Measurements from ENCODE around the gene DTYMK. TPM values are rescaled to one million over a fixed set of nuclear protein-coding genes. Genes with fewer than 3 reads are reported as not detected.

The DTYMK gene
- total and polyA plus RNA-seq, 2 donors (not counting 1 experiment from before 2014, with no cell fraction given), result 19.5 to 26.3 TPM

DNA sequence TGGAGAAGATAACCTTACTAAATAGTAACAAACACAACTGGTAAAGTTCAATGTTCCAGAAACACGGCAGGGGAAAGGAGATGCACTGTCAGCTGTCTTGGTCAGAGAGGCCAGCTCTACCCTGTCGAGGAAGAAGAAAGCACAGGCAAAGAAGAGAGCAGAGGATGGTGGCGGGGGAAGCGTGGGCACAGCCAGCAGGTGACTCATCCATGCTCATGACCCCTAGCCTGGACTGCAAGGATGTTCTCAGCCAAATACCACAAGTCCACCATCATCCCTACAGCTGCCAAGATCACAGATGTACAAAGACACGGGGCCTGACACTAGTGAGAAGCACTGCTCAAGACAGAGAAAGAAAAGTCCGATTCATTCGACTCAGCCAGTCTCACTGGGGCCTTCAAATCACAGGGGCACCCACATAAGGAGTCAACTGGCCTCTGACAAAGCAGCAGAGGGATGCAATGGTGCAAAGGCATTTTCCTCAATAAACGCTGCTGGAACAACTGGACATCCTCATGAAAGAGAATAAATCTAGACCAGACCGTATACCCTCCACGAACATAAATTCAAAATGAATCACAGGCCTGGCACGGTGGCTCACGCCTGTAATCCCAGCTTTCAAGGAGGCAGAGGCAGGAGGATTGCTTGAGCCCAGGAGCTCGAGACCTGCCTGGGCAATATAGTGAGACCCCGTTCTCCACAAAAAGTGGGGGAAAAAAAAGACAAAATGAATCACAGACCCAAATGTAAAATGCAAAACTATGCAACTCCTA lies 5.6 kb downstream of the DTYMK start:
- no peak overlapping the region for H3K27ac ChIP-seq (ENCODE audit: low read length in 2 of 2)
- Mint-ChIP-seq H3K4me3 (no peak overlapping the region), H3K27me3 (no peaks in the 10 kb centered on the region), H3K27ac (no peak overlapping the region), H3K4me1 (peaks cover 8% of the 10 kb centered on the region), H3K9me3 (ENCODE audit: insufficient read depth) (no peaks in the 10 kb centered on the region)
- no peak overlapping the region for H2AFZ ChIP-seq (ENCODE audit: insufficient read depth, low read depth, low read length, poor library complexity, severe bottlenecking)
- H3K4me3 ChIP-seq (ENCODE audit: control extremely low read depth in 1 of 5, extremely low read depth in 1 of 5, insufficient read depth in 1 of 5, low read depth in 2 of 5, low read length in 4 of 5), result no peak overlapping the region
- no peak overlapping the region for H3K4me2 ChIP-seq (replicated peaks; ENCODE audit: low read depth, low read length, poor library complexity, severe bottlenecking)
- ChIA-PET CTCF (no interaction called here), POLR2A (no interaction called here)
- TF ChIP-seq CTCF (IDR thresholded peaks at IDR 0.05) (no peak), EZH2 (IDR thresholded peaks at IDR 0.05; ENCODE audit: borderline replicate concordance, insufficient read depth, low read depth, low read length, poor library complexity, severe bottlenecking) (no peak)
- peaks cover 10% of the 10 kb centered on the region for H4K20me1 ChIP-seq (ENCODE audit: control insufficient read depth, insufficient read depth, low read length, poor library complexity, severe bottlenecking)
- peaks cover 2 to 38% of the 10 kb centered on the region in 2 experiments for H3K36me3 ChIP-seq (replicated peaks in 1 of 2; ENCODE audit: control extremely low read depth in 1 of 2, control insufficient read depth in 1 of 2, extremely low read depth in 1 of 2, insufficient read depth in 2 of 2, low read length in 1 of 2)
- no peak overlapping the region for H3K9ac ChIP-seq (ENCODE audit: low read length)
- ATAC-seq (ENCODE audit: low read depth), result no peak
- 94% methylated on average over 11 of the region's 14 CpGs for WGBS (ENCODE audit: insufficient coverage)
- intact Hi-C loops (cut with micrococcal nuclease), result no loop called here
- H3K79me2 ChIP-seq (ENCODE audit: control insufficient read depth, insufficient read depth, low read length), result peaks cover 26% of the 10 kb centered on the region
- H3K27me3 ChIP-seq (replicated peaks in 1 of 4; ENCODE audit: control extremely low read depth in 1 of 4, control insufficient read depth in 3 of 4, insufficient read depth in 4 of 4, low read length in 3 of 4), result no peaks in the 10 kb centered on the region
- H3K9me3 ChIP-seq (ENCODE audit: control extremely low read depth in 1 of 3, control insufficient read depth in 2 of 3, insufficient read depth in 1 of 3, low read length in 2 of 3), result no peaks in the 10 kb centered on the region
- peaks cover 0 to 2% of the 10 kb centered on the region in 2 donors for H3K4me1 ChIP-seq (ENCODE audit: control insufficient read depth in 2 of 2, insufficient read depth in 2 of 2, low read length in 2 of 2)
- no peak for DNase-seq

DNA sequence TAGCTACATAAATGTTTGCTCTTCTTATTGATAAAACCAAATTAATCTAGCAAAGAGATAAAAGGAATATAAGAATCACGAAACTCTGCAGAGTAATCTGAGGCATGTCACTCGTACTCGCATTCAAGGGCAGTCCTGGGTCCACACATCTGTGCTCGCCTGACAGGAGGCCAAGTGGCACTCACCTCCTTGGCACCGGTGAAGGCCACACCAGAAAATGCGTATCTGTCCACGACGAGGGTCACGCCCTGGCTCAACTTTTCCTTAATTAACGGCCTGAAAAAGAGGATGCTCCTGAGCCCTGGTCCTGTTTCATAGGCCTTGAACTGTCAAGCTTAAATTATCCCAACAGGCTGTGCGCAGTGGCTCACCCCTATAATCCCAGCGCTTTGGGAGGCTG lies 6.6 kb downstream of the DTYMK start:
- Mint-ChIP-seq H3K4me3 (no peak overlapping the region), H3K4me1 (peaks cover 3% of the 10 kb centered on the region), H3K27ac (no peak overlapping the region), H3K9me3 (ENCODE audit: insufficient read depth) (no peaks in the 10 kb centered on the region), H3K27me3 (no peaks in the 10 kb centered on the region)
- Histone ChIP-seq H4K20me1 (ENCODE audit: control insufficient read depth, insufficient read depth, low read length, poor library complexity, severe bottlenecking) (peaks cover 10% of the 10 kb centered on the region), H3K4me2 (replicated peaks; ENCODE audit: low read depth, low read length, poor library complexity, severe bottlenecking) (no peak overlapping the region), H2AFZ (ENCODE audit: insufficient read depth, low read depth, low read length, poor library complexity, severe bottlenecking) (no peak overlapping the region), H3K27ac (ENCODE audit: low read length in 2 of 2) (no peak overlapping the region), H3K27me3 (replicated peaks in 1 of 4; ENCODE audit: control extremely low read depth in 1 of 4, control insufficient read depth in 3 of 4, insufficient read depth in 4 of 4, low read length in 3 of 4) (no peaks in the 10 kb centered on the region), H3K79me2 (ENCODE audit: control insufficient read depth, insufficient read depth, low read length) (peaks cover 26% of the 10 kb centered on the region), H3K4me1 (ENCODE audit: control insufficient read depth in 2 of 2, insufficient read depth in 2 of 2, low read length in 2 of 2) (no peaks in the 10 kb centered on the region), H3K9ac (ENCODE audit: low read length) (no peak overlapping the region), H3K4me3 (ENCODE audit: control extremely low read depth in 1 of 5, extremely low read depth in 1 of 5, insufficient read depth in 1 of 5, low read depth in 2 of 5, low read length in 4 of 5) (no peak overlapping the region), H3K9me3 (ENCODE audit: control extremely low read depth in 1 of 3, control insufficient read depth in 2 of 3, insufficient read depth in 1 of 3, low read length in 2 of 3) (no peaks in the 10 kb centered on the region), H3K36me3 (replicated peaks in 1 of 2; ENCODE audit: control extremely low read depth in 1 of 2, control insufficient read depth in 1 of 2, extremely low read depth in 1 of 2, insufficient read depth in 2 of 2, low read length in 1 of 2) (peaks cover 2 to 41% of the 10 kb centered on the region in 2 experiments)
- POLR2A ChIA-PET, result no interaction called here
- TF ChIP-seq EZH2 (IDR thresholded peaks at IDR 0.05; ENCODE audit: borderline replicate concordance, insufficient read depth, low read depth, low read length, poor library complexity, severe bottlenecking) (no peak), CTCF (IDR thresholded peaks at IDR 0.05) (no peak)
- DNase-seq (no peak), ATAC-seq (ENCODE audit: low read depth) (no peak)
- CTCF ChIA-PET, result interaction anchor here (0.6 kb wide), 1 partner anchor 461 kb away, joined by 3 read pairs; no protein-coding TSS in a partner anchor
- intact Hi-C loops (cut with micrococcal nuclease), result no loop called here
- WGBS (ENCODE audit: insufficient coverage), result over 99% methylated on average over 10 of the region's 12 CpGs
